Measurements from ENCODE around the gene SPATA31C1. TPM values are rescaled to one million over a fixed set of nuclear protein-coding genes. Genes with fewer than 3 reads are reported as not detected.
A peak's percentile ranks its signal among the peaks of the same experiment; 100 is the strongest.
"Not testable (repeated sequence)": the region's sequence is repeated elsewhere in the genome, so short reads cannot be mapped to it uniquely, and the experiment has no call there.

The SPATA31C1 gene
- total RNA-seq, 1 donor from 2014 or later: not detected

GRCh38 chr9:87886933-87887505 is 30.7 kb upstream of the SPATA31C1 start:
- peak; percentile 36 for DNase-seq (ENCODE audit: low spot score)

DNA sequence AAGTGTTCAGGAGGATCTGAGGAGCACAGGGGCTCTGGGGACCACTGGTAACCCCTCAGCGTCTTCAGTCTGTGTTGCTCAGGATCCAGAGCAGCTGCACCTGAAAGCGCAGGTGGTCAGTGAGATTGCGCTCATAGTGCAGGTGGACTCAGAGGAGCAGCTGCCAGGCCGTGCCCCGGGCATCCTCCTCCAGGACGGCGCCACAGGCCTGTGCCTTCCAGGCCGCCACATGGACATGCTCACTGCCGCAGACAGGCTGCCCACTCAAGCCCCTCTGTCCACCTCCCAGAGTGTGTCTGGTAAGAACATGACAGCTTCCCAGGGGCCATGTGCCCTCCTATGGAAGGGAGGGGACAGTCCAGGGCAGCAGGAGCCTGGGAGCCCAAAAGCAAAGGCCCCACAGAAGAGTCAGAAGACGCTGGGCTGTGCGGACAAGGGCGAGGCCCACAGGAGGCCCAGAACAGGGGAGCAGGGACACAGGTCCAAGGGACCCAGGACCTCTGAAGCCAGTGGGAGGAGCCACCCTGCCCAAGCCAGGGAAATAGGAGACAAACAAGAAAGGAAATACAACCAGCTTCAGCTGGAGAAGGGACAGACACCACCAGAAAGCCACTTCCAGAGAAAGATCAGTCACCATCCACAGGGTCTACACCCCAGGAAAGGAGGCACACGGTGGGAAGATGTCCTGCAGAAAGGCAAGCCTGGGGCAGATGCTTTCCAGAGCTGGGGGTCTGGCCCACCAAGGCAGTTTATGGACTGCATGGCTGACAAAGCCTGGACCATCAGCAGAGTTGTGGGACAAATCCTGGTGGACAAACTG is 29.9 kb upstream of the SPATA31C1 start:
- DNase-seq (ENCODE audit: low spot score): peak; percentile 33

GRCh38 chr9:87888501-87888900 is 29.3 kb upstream of the SPATA31C1 start:
- DNase-seq (ENCODE audit: low spot score): peak; percentile 29

DNA sequence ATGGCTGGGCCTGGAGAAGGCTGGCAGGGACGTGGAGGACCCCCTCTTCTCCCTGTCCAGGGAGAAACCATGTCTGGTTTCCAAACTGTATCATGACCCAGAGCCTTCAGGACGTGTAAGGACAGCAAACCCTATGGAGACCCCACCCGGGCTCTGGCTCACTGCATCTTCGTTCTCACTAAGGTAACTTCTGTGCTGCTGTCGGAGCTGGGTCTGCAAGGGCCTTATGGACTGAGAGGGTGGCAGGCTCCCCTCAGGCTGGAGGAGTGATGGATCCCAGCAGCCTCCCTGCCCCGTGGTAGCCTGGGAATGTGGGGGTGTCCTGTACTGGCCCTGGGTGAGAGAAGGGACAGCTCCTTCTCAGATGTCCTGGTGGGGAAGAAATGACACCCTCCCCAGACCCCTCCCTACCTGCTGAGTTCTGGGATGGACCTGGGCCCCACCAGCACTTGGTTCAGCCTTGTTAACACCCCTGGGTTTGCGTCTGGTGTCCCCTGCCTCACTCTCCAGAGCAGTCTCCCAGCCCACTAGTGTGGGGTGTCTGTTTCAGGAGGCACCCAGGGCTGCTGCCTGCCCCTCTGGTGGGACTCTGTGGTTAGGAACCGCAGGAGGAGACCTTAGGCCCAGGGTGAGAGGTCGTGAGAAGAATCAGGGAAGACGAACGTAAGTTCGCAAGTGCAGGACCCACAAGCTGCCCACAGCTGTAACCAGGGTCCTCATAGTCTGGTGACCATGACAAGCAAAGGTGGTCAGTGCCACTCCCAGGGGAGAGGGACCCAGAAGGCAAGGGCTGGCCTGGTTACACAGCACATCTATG is 28.5 kb upstream of the SPATA31C1 start:
- no peak for DNase-seq (ENCODE audit: low spot score)

DNA sequence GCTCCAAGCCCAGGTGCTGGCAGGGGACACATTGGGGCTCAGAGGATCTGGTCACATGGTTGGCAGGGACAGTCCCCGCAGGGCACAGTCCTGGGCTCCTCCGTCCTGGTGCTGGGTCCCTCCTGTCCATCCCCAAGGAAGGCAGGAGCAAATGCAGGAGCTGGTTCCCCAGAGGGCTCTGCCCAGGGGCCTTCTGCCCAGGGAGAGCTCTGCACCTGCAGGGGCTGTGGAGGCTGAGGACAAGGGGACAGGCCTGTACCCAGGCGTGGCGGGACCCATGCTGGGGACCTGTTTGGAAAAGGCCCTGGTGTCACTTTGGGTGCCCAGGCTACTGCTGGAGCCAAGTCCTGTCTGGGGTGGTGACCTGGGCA is 27.9 kb upstream of the SPATA31C1 start:
- DNase-seq (ENCODE audit: low spot score): peak; percentile 20

- DNase-seq (ENCODE audit: low spot score): peak; percentile 26
Measured at GRCh38 chr9:87890837-87891236, 26.9 kb upstream of the SPATA31C1 start.

GRCh38 chr9:87891754-87892153 is 26.0 kb upstream of the SPATA31C1 start:
- no peak for DNase-seq (ENCODE audit: low spot score)

DNA sequence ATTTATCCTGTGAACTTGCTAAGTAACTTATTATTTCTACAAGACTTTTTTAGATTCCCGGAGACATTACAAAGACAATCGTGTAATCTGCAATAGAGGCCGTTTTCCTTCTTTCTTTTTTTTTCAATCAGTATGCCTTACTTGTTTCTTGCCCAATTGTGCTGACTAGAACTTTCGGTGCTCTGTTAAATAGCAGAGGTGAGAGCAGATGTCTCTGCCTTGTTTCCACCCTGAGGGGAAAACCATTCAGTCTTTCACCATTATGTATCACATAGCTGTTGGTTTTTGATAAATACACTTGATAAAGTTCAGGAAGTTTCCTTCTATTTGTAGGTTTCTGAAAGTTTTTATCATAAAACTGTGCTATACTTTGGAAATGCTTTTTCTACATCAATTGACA is 24.8 kb upstream of the SPATA31C1 start:
- no peak for DNase-seq (ENCODE audit: low spot score)

DNA sequence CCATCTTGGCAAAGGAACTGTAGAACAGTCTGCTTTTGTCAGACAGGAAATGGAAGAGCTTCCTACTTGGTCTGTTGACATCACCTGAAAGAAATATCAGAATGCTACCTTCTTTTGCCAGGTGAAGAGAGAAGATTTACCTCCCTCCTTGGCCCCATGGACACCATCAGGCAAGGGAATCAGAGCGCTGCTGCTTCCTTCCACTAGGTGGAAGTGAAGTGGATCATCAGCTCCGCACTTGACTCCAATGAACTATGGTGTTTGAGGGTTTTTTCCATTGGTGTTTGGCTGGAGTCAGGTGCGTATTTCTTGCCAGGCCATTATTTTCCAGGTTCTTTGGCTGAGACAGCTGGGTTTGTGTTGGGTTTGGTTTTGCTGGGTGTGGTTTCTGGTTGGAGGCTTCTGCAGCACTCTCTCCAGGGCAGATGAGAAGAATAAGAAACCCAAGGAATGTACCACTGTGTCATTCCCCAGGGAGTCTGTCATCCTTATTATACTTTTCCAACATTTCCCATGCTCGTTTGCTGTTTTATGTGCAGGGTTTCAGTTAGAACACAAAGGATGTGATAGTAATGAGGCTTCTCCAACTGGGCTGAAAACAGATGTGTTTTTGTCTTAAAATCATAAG is 22.6 kb upstream of the SPATA31C1 start:
- DNase-seq (ENCODE audit: low spot score): no peak

- no peak for DNase-seq (ENCODE audit: low spot score)
Measured at GRCh38 chr9:87896891-87897290, 20.9 kb upstream of the SPATA31C1 start.

DNA sequence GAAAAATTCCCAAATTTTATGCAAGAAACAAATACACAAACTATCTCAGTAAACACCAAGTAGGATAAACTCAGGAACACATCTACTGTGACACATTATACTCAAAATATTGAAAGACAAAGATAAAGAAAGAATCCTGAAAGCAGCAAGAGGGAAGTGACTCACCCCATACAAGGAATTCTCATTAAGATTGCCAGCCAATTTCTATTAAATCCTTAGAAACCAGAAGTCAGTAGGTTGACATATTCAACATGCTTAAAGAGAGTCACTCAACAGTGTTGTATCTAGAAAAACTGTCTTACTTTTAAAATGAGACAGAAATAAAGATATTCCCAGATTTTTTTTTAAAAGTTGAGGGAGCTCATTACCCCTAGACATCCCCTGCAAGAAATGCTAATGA is 19.6 kb upstream of the SPATA31C1 start:
- no peak for DNase-seq (ENCODE audit: low spot score)

DNA sequence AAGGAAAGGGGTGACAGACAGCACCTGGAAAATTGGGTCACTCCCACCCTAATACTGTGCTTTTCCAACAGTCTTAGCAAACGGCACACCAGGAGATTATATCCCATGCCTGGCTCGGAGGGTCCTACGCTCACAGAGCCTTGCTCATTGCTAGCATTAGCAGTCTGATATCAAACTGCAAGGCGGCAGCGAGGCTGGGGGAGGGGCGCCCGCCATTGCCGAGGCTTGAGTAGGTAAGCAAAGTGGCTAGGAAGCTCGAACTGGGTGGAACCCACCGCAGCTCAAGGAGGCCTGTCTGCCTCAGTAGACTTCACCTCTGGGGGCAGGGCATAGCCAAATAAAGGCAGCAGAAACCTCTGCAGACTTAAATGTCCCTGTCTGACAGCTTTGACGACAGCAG is 15.4 kb upstream of the SPATA31C1 start:
- DNase-seq (ENCODE audit: low spot score): not testable (repeated sequence)

GRCh38 chr9:87909310-87910041 is 8.3 kb upstream of the SPATA31C1 start:
- DNase-seq (ENCODE audit: low spot score): peak; percentile 68

DNA sequence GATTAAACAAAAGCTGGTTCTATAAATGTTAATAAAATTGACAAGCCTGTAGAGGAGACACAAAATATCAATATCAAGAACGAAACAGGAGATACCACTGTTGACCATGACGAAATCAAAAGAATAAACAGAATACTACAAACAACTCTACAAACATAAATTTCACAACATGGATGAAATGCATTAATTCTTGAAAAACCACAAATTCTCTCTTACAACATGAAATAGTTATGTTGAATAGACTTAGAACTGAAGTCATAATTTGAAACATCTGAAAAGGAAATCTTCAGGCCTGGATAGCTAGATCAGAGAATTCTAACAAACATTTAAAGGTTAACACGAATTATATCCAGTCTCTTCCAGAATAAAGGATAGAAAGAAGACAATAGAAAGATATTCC is 6.9 kb upstream of the SPATA31C1 start:
- no peak for DNase-seq (ENCODE audit: low spot score)

DNA sequence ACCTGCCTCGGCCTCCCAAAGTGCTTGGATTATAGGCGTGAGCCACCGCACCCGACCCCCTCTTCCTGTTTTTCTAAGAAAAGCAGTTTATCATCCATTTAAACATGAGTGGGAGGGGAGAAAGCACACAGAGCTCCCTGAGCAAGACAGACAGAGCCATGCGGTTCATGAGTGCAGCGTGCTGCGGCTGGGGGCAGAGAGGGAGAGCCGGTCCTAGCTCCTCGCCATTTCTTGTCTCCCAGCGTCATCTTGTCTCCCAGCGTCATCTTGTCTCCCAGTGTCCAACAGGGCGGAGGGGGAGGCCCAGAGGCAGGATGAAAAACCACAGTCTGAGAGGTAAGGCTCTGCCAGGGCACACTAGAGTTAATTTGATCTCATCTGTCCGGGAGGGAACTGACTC is 1.3 kb downstream of the SPATA31C1 start:
- DNase-seq (ENCODE audit: low spot score): not testable (repeated sequence)

DNA sequence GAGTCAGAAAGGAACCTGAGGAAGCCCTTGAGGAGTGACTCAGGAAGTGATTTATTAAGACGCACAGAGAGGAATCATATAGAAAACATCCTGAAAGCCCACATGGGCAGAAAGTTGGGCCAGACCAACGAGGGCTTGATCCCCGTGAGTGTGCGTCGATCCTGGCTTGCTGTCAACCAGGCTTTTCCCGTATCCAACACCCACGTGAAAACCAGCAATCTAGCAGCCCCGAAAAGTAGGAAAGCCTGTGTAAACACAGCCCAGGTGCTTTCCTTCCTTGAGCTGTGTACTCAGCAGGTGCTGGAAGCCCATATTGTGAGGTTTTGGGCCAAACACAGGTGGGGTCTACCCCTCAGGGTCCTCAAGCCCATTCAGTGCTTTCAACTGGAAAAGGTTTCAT is 3.8 kb downstream of the SPATA31C1 start:
- not testable (repeated sequence) for DNase-seq (ENCODE audit: low spot score)

DNA sequence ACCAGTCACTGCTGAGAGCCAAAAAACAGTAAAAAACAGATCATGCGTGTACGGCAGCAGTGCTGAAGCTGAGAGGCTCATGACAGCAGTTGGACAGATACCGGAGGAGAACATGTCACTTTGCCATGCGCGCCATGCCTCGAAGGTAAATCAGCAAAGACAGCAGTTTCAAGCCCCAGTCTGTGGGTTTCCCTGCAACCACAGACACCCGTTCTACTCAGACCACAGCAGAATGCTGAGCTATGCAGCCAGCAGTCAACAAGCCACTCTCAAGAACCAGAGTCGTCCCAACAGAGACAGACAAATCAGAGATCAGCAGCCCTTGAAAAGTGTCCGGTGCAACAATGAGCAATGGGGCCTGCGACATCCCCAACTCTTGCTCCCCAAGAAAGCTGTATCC is 5.2 kb downstream of the SPATA31C1 start:
- DNase-seq (ENCODE audit: low spot score): not testable (repeated sequence)

DNA sequence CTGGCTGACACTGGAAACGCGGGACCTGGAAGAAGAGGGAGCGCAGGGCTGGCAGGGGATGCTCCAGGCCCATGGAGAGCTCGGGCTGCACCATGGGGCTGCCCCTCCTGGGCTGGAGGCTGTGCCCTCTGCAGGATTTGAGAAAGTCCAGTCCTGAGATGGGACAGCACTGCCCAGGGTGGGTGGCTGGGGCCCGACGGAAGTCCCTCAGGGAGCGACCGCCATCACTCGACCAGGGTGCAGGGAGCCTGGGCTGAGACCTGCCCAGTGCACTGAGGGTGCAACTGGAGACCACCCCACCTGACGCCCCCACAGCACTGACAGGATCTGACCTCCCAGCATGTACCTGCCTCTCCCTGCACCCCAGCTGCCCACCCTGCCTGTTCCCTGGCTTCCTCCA is 7.1 kb downstream of the SPATA31C1 start:
- not testable (repeated sequence) for DNase-seq (ENCODE audit: low spot score)

GRCh38 chr9:87929152-87929551 is 11.4 kb downstream of the SPATA31C1 start:
- DNase-seq (ENCODE audit: low spot score): not testable (repeated sequence)

- not testable (repeated sequence) for DNase-seq (ENCODE audit: low spot score)
Measured at GRCh38 chr9:87934444-87934843, 16.7 kb downstream of the SPATA31C1 start.

DNA sequence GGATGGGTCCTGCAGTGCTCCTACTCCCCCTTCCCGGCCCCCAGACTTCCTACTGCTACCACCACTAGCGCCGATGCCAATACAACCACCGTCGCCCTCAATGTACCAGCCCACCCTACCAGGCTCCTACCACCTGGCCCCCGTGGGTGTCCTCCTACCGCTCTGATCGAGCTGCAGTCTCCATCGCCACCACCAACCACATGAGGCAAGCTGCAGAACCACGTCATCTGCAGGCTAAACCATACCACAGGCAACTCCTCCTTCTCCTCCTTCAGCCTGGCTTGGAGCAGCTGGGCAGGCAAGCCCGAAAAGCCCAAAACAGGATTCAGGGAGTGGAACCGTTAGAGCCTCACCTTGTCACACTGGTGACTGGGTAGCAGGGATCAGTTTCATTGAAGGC is 19.6 kb downstream of the SPATA31C1 start:
- not testable (repeated sequence) for DNase-seq (ENCODE audit: low spot score)

All from ureter (tissue), 1 donor.